WTC11 (cell line): ENCODE results near the gene KCNIP3. TPM values are rescaled to one million over a fixed set of nuclear protein-coding genes. Genes with fewer than 3 reads are reported as not detected.

Experiments used
- ATAC-seq: fragments of 200-7000 bp; cut with Tn5 transposase; 2 replicates; pipeline ENCODE4 v1.10.0; 2021; ENCODE audit warnings: mild to moderate bottlenecking, moderate library complexity
- CTCF ChIA-PET: fragments of 300-600 bp; sonication (Branson Sonifier 250); formaldehyde crosslinking; loops from one replicate; lab custom pipeline; 2021; ENCODE audit warnings: antibody characterized with exemption; lab: Charles Lee
- POLR2A ChIA-PET: fragments of 350-600 bp; sonication (Branson Sonifier 250); formaldehyde crosslinking; loops from one replicate; lab custom pipeline; 2021; ENCODE audit warnings: antibody characterized with exemption; lab: Charles Lee
- DNase-seq: peaks from one replicate; pipeline ENCODE4 v3.0.0; 2021; ENCODE audit warnings: low spot score
- H3K27ac Mint-ChIP-seq: 2 replicates; pipeline ENCODE4 v1.8.0; 2021; ENCODE audit warnings: mixed read lengths
- H3K27me3 Mint-ChIP-seq: 2 replicates; pipeline ENCODE4 v1.8.0; 2021; ENCODE audit warnings: low read depth, mild to moderate bottlenecking, moderate library complexity, mixed read lengths
- H3K36me3 Mint-ChIP-seq: 2 replicates; pipeline ENCODE4 v1.8.0; 2021; ENCODE audit warnings: mixed read lengths
- H3K4me1 Mint-ChIP-seq: 2 replicates; pipeline ENCODE4 v1.8.0; 2022; ENCODE audit warnings: mixed read lengths
- H3K4me3 Mint-ChIP-seq: 2 replicates; pipeline ENCODE4 v1.8.0; 2021; ENCODE audit warnings: mild to moderate bottlenecking, moderate library complexity, mixed read lengths
- H3K9me3 Mint-ChIP-seq: 2 replicates; pipeline ENCODE4 v1.8.0; 2021; ENCODE audit warnings: mixed read lengths
- AR ChIP-seq: fragments of 250-450 bp; sonication (Bioruptor Pico); IDR thresholded peaks from 2 replicates; pipeline ENCODE4 v1.9.0; 2021; ENCODE audit warnings: mild to moderate bottlenecking
- CREB1 ChIP-seq: sonication (generic); formaldehyde crosslinking; IDR thresholded peaks from 2 replicates; pipeline ENCODE4 v1.8.0; 2023; ENCODE audit warnings: mild to moderate bottlenecking, missing genetic modification reagents
- FOXJ3 ChIP-seq: sonication (generic); formaldehyde crosslinking; IDR thresholded peaks from 2 replicates; pipeline ENCODE4 v1.9.0; 2021; ENCODE audit warnings: missing genetic modification reagents, mild to moderate bottlenecking, borderline replicate concordance
- GRHL2 ChIP-seq: fragments of 250-450 bp; sonication (Bioruptor Pico); IDR thresholded peaks from 2 replicates; pipeline ENCODE4 v1.8.0; 2022; ENCODE audit warnings: mild to moderate bottlenecking, moderate library complexity; ENCODE audit not compliant: insufficient replicate concordance, severe bottlenecking
- IRF2 ChIP-seq: sonication (generic); formaldehyde crosslinking; IDR thresholded peaks from 2 replicates; pipeline ENCODE4 v1.8.0; 2022; ENCODE audit warnings: low read depth, missing genetic modification reagents, borderline replicate concordance
- MAX ChIP-seq: sonication (generic); formaldehyde crosslinking; IDR thresholded peaks from 2 replicates; pipeline ENCODE4 v1.8.0; 2022; ENCODE audit warnings: mild to moderate bottlenecking, missing genetic modification reagents
- NFATC4 ChIP-seq: fragments of 250-450 bp; sonication (Bioruptor Pico); IDR thresholded peaks from 2 replicates; pipeline ENCODE4 v1.9.0; 2021; ENCODE audit warnings: mild to moderate bottlenecking
- OVOL2 ChIP-seq: fragments of 250-450 bp; sonication (Bioruptor Pico); IDR thresholded peaks from 2 replicates; pipeline ENCODE4 v1.9.0; 2021; ENCODE audit warnings: mild to moderate bottlenecking, borderline replicate concordance
- PRDM15 ChIP-seq: sonication (generic); formaldehyde crosslinking; IDR thresholded peaks from 2 replicates; pipeline ENCODE4 v1.8.0; 2022; ENCODE audit warnings: missing genetic modification reagents
- PRRX2 ChIP-seq: fragments of 250-450 bp; sonication (Bioruptor Pico); IDR thresholded peaks from 2 replicates; pipeline ENCODE4 v1.8.0; 2021; ENCODE audit warnings: mild to moderate bottlenecking
- TEAD1 ChIP-seq: sonication (generic); formaldehyde crosslinking; IDR thresholded peaks from 2 replicates; pipeline ENCODE4 v1.8.0; 2022; ENCODE audit warnings: mild to moderate bottlenecking, missing genetic modification reagents
- ZBTB21 ChIP-seq: sonication (generic); formaldehyde crosslinking; IDR thresholded peaks from 2 replicates; pipeline ENCODE4 v1.8.1; 2023; ENCODE audit warnings: mild to moderate bottlenecking, missing genetic modification reagents, borderline replicate concordance
- ZNF121 ChIP-seq: sonication (generic); formaldehyde crosslinking; IDR thresholded peaks from 2 replicates; pipeline ENCODE4 v1.8.0; 2023; ENCODE audit warnings: missing genetic modification reagents
- ZNF138 ChIP-seq: sonication (generic); formaldehyde crosslinking; conservative IDR thresholded peaks from 2 replicates; pipeline ENCODE4 v1.8.1; 2022; ENCODE audit warnings: mild to moderate bottlenecking, moderate library complexity, missing genetic modification reagents
- ZNF425 ChIP-seq: fragments of 250-450 bp; sonication (Bioruptor Pico); conservative IDR thresholded peaks from 2 replicates; pipeline ENCODE4 v1.9.0; 2021; ENCODE audit warnings: mild to moderate bottlenecking
- ZSCAN18 ChIP-seq: fragments of 250-450 bp; sonication (Bioruptor Pico); IDR thresholded peaks from 2 replicates; pipeline ENCODE4 v2.1.2; 2022; ENCODE audit warnings: mild to moderate bottlenecking, moderate library complexity
- total RNA-seq: library from RNA; stranded (reverse); gene quantifications from 3 replicates; pipeline ENCODE4 v1.2.3, GENCODE V29; 2021

The KCNIP3 gene
- total RNA-seq, 1 experiment from 2014 or later = 2.1 TPM

- TF ChIP-seq AR (CRISPR knock-in tag) (no peak), OVOL2 (CRISPR knock-in tag) (no peak), NFATC4 (CRISPR knock-in tag) (no peak), MAX (CRISPR knock-in tag) (no peak), IRF2 (CRISPR knock-in tag) (no peak), ZBTB21 (CRISPR knock-in tag) (no peak)
Measured at GRCh38 chr2:95380731-95381130, 83.6 kb downstream of the KCNIP3 start (continued).

- TF ChIP-seq ZNF138 (CRISPR knock-in tag) (no peak), CREB1 (no peak), TEAD1 (CRISPR knock-in tag) (no peak), ZNF121 (CRISPR knock-in tag) (no peak), GRHL2 (CRISPR knock-in tag) (no peak), FOXJ3 (CRISPR knock-in tag) (no peak), PRRX2 (CRISPR knock-in tag) (no peak), ZSCAN18 (CRISPR knock-in tag) (no peak), ZNF425 (CRISPR knock-in tag) (no peak), PRDM15 (CRISPR knock-in tag) (no peak)
- CTCF ChIA-PET = interaction anchor here (0.6 to 5.0 kb wide), 2 partner anchors 7 to 487 kb away, joined by 3 to 88 read pairs; no protein-coding TSS in a partner anchor
- Mint-ChIP-seq H3K27me3 (no peaks in the 10 kb centered on the region; the same call in 1 of the 2 replicates), H3K4me1 (peaks cover 7% of the 10 kb centered on the region), H3K4me3 (no peak overlapping the region), H3K9me3 (no peaks in the 10 kb centered on the region), H3K27ac (no peak overlapping the region), H3K36me3 (no peaks in the 10 kb centered on the region)
- DNase-seq (no peak), ATAC-seq (no peak)
- POLR2A ChIA-PET = no interaction called here
Measured at GRCh38 chr2:95381212-95382191, 84.4 kb downstream of the KCNIP3 start.
